ENCODE data around the gene CCDC136. TPM values are rescaled to one million over a fixed set of nuclear protein-coding genes. Genes with fewer than 3 reads are reported as not detected.

CCDC136 gene
- polyA plus RNA-seq, 1 donor (not counting 4 experiments of a cell fraction or from before 2014, with no cell fraction given) = 1.6 TPM

GRCh38 chr7:128781126-128781525 lies 10.6 kb upstream of the CCDC136 start:
- Histone ChIP-seq H3K9me3 (ENCODE audit: control insufficient read depth, low read depth, low read length) (no peaks in the 10 kb centered on the region), H3K79me2 (ENCODE audit: control insufficient read depth, insufficient read depth, low read length) (no peaks in the 10 kb centered on the region), H3K27ac (ENCODE audit: control insufficient read depth, insufficient read depth, low read length) (no peak overlapping the region), H3K4me3 (ENCODE audit: control insufficient read depth in 2 of 3, extremely low read depth in 1 of 3, insufficient read depth in 2 of 3, low read depth in 1 of 3, low read length in 3 of 3) (no peak overlapping the region), H3K27me3 (ENCODE audit: control insufficient read depth, extremely low read depth, insufficient read depth, low read length) (no peaks in the 10 kb centered on the region), H4K20me1 (ENCODE audit: control insufficient read depth, extremely low read depth, insufficient read depth, low read length) (no peaks in the 10 kb centered on the region), H2AFZ (ENCODE audit: control insufficient read depth, low read length) (no peak overlapping the region), H3K9me1 (ENCODE audit: control insufficient read depth, extremely low read depth, insufficient read depth, low read length) (no peaks in the 10 kb centered on the region), H3K4me1 (ENCODE audit: control insufficient read depth, extremely low read depth, insufficient read depth, low read length) (no peaks in the 10 kb centered on the region), H3K36me3 (ENCODE audit: control insufficient read depth in 2 of 2, extremely low read depth in 1 of 2, insufficient read depth in 2 of 2, low read length in 2 of 2) (no peaks in the 10 kb centered on the region), H3K4me2 (ENCODE audit: control insufficient read depth, extremely low read depth, insufficient read depth, low read depth, low read length) (no peak overlapping the region), H3K9ac (ENCODE audit: control insufficient read depth, extremely low read depth, insufficient read depth, low read length) (no peak overlapping the region)
- no peak for FAIRE-seq
- TF ChIP-seq, protein P1, sequence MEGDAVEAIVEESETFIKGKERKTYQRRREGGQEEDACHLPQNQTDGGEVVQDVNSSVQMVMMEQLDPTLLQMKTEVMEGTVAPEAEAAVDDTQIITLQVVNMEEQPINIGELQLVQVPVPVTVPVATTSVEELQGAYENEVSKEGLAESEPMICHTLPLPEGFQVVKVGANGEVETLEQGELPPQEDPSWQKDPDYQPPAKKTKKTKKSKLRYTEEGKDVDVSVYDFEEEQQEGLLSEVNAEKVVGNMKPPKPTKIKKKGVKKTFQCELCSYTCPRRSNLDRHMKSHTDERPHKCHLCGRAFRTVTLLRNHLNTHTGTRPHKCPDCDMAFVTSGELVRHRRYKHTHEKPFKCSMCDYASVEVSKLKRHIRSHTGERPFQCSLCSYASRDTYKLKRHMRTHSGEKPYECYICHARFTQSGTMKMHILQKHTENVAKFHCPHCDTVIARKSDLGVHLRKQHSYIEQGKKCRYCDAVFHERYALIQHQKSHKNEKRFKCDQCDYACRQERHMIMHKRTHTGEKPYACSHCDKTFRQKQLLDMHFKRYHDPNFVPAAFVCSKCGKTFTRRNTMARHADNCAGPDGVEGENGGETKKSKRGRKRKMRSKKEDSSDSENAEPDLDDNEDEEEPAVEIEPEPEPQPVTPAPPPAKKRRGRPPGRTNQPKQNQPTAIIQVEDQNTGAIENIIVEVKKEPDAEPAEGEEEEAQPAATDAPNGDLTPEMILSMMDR (optimal IDR thresholded peaks at IDR 0.05 in 1 of 3, IDR thresholded peaks at IDR 0.05 in 1 of 3, conservative IDR thresholded peaks at IDR 0.05 in 1 of 3; ENCODE audit: extremely low read depth in 1 of 3, insufficient read depth in 2 of 3, low read length in 3 of 3) = no peak
- TF ChIP-seq EZH2 (IDR thresholded peaks at IDR 0.05; ENCODE audit: low read length) = no peak
- dilution Hi-C loops (cut with MboI; ENCODE audit: extremely low pct_ligation_motif_present, low sequenced_read_pairs) = no loop called here
- DNase-seq (ENCODE audit: low read depth, low spot score) = no peak

GRCh38 chr7:128781851-128782250 lies 9.9 kb upstream of the CCDC136 start:
- DNase-seq (ENCODE audit: low read depth, low spot score) (no peak), FAIRE-seq (no peak)
- Histone ChIP-seq H4K20me1 (ENCODE audit: control insufficient read depth, extremely low read depth, insufficient read depth, low read length) (no peaks in the 10 kb centered on the region), H3K9ac (ENCODE audit: control insufficient read depth, extremely low read depth, insufficient read depth, low read length) (no peak overlapping the region), H3K4me3 (ENCODE audit: control insufficient read depth in 2 of 3, extremely low read depth in 1 of 3, insufficient read depth in 2 of 3, low read depth in 1 of 3, low read length in 3 of 3) (no peak overlapping the region), H3K36me3 (ENCODE audit: control insufficient read depth in 2 of 2, extremely low read depth in 1 of 2, insufficient read depth in 2 of 2, low read length in 2 of 2) (no peaks in the 10 kb centered on the region), H3K9me1 (ENCODE audit: control insufficient read depth, extremely low read depth, insufficient read depth, low read length) (no peaks in the 10 kb centered on the region), H3K4me1 (ENCODE audit: control insufficient read depth, extremely low read depth, insufficient read depth, low read length) (no peaks in the 10 kb centered on the region), H2AFZ (ENCODE audit: control insufficient read depth, low read length) (no peak overlapping the region), H3K9me3 (ENCODE audit: control insufficient read depth, low read depth, low read length) (no peaks in the 10 kb centered on the region), H3K79me2 (ENCODE audit: control insufficient read depth, insufficient read depth, low read length) (no peaks in the 10 kb centered on the region), H3K4me2 (ENCODE audit: control insufficient read depth, extremely low read depth, insufficient read depth, low read depth, low read length) (no peak overlapping the region), H3K27ac (ENCODE audit: control insufficient read depth, insufficient read depth, low read length) (no peak overlapping the region), H3K27me3 (ENCODE audit: control insufficient read depth, extremely low read depth, insufficient read depth, low read length) (no peaks in the 10 kb centered on the region)
- TF ChIP-seq EZH2 (IDR thresholded peaks at IDR 0.05; ENCODE audit: low read length) = no peak
- TF ChIP-seq, protein P1 (optimal IDR thresholded peaks at IDR 0.05 in 1 of 3, IDR thresholded peaks at IDR 0.05 in 1 of 3, conservative IDR thresholded peaks at IDR 0.05 in 1 of 3; ENCODE audit: extremely low read depth in 1 of 3, insufficient read depth in 2 of 3, low read length in 3 of 3) = no peak
- dilution Hi-C loops (cut with MboI; ENCODE audit: extremely low pct_ligation_motif_present, low sequenced_read_pairs) = no loop called here

Data from keratinocyte (primary cell).